ENCODE results near the gene DEFB118. TPM values are rescaled to one million over a fixed set of nuclear protein-coding genes. Genes with fewer than 3 reads are reported as not detected.

The DEFB118 gene
- total and polyA plus RNA-seq, 2 donors (not counting 3 experiments of a cell fraction or from before 2014, with no cell fraction given) = not detected

- Histone ChIP-seq H3K36me3 (ENCODE audit: control insufficient read depth in 2 of 2, extremely low read depth in 1 of 2, insufficient read depth in 2 of 2, low read length in 2 of 2) (no peaks in the 10 kb centered on the region), H3K27me3 (ENCODE audit: control insufficient read depth in 2 of 2, insufficient read depth in 2 of 2, low read length in 2 of 2) (no peaks in the 10 kb centered on the region), H3K27ac (ENCODE audit: insufficient read depth, low read depth, low read length) (no peak overlapping the region), H4K20me1 (replicated peaks; ENCODE audit: control insufficient read depth, extremely low read depth, insufficient read depth, low read length) (no peaks in the 10 kb centered on the region), H3K4me2 (ENCODE audit: insufficient read depth, low read length) (no peak overlapping the region), H3K79me2 (ENCODE audit: control insufficient read depth, insufficient read depth, low read length) (no peaks in the 10 kb centered on the region), H3K4me1 (ENCODE audit: control insufficient read depth, extremely low read depth, insufficient read depth, low read length) (no peaks in the 10 kb centered on the region), H3K4me3 (replicated peaks in 1 of 3; ENCODE audit: insufficient read depth in 1 of 3, low read depth in 1 of 3, low read length in 3 of 3) (no peak overlapping the region), H3K9me3 (replicated peaks; ENCODE audit: control insufficient read depth, insufficient read depth, low read length) (peaks cover 2% of the 10 kb centered on the region), H3K9me1 (replicated peaks; ENCODE audit: control insufficient read depth, extremely low read depth, insufficient read depth, low read length) (no peaks in the 10 kb centered on the region), H2AFZ (ENCODE audit: low read depth, low read length) (no peak overlapping the region), H3K9ac (replicated peaks; ENCODE audit: extremely low read depth, insufficient read depth, low read length) (no peak overlapping the region)
- POLR2A ChIA-PET = no interaction called here
- intact Hi-C loops (cut with micrococcal nuclease) = no loop called here
- no TSS peak for BruUV-seq (replicated peaks)
- TF ChIP-seq GATA2 (IDR thresholded peaks at IDR 0.05; ENCODE audit: insufficient read depth, insufficient read length, low read depth, low read length) = no peak
- no peak for TF ChIP-seq EZH2 (IDR thresholded peaks at IDR 0.05; ENCODE audit: borderline replicate concordance, low read depth, low read length, severe bottlenecking)
- no peak for TF ChIP-seq FOS (IDR thresholded peaks at IDR 0.05; ENCODE audit: borderline replicate concordance, insufficient read depth, low read length)
- TF ChIP-seq CTCF (IDR thresholded peaks at IDR 0.05; ENCODE audit: extremely low read depth in 1 of 2, insufficient read depth in 1 of 2, low read depth in 1 of 2, low read length in 2 of 2) = no peak
- no peak for TF ChIP-seq JUN (IDR thresholded peaks at IDR 0.05; ENCODE audit: borderline replicate concordance, insufficient read depth, insufficient read length, low read depth)
- TF ChIP-seq POLR2AphosphoS5 (IDR thresholded peaks at IDR 0.05; ENCODE audit: insufficient read depth, low read depth, low read length) = no peak
- no peak for TF ChIP-seq MYC (IDR thresholded peaks at IDR 0.05; ENCODE audit: low read depth, low read length)
- dilution Hi-C loops (cut with MboI; ENCODE audit: extremely low pct_ligation_motif_present, low sequenced_read_pairs) = no loop called here
- no peak for DNase-seq (ENCODE audit: low read depth, low spot score)
- no peak for FAIRE-seq
- CTCF ChIA-PET = no interaction called here
These were observed 35.5 kb downstream of the DEFB118 start for GRCh38 chr20:31403886-31404285.

Measured in endothelial cell of umbilical vein (primary cell).